Breast epithelium (tissue), 4 donors: ENCODE results near the gene CES5A. TPM values are rescaled to one million over a fixed set of nuclear protein-coding genes. Genes with fewer than 3 reads are reported as not detected.

Experiments used
- DNase-seq, 2 donors: peaks; one replicate each; pipeline ENCODE4 v3.0.0-alpha.2; 2019; ENCODE audit warnings: low spot score in 2 of 2
- H3K27ac ChIP-seq, 2 donors: fragments of 200-600 bp; sonication (generic) in 1 of 2; one replicate each; pipeline ENCODE4 v1.5.1; 2016 to 2019; ENCODE audit warnings: mild to moderate bottlenecking in 1 of 2
- H3K27me3 ChIP-seq, 2 donors: fragments of 200-600 bp; sonication (generic) in 1 of 2; one replicate each; pipeline versions ENCODE4 v1.5.1 to v1.6.0; 2017 to 2019; ENCODE audit warnings: control low read depth in 1 of 2, mild to moderate bottlenecking in 1 of 2
- H3K36me3 ChIP-seq: fragments of 200-600 bp; one replicate; pipeline ENCODE4 v1.5.1; 2019
- H3K4me1 ChIP-seq, 2 donors: fragments of 200-600 bp; sonication (generic); one replicate each; pipeline ENCODE4 v1.5.1; 2016 to 2019; ENCODE audit warnings: control low read depth in 1 of 2
- H3K4me3 ChIP-seq, 3 donors: fragments of 200-600 bp; sonication (generic); 1 replicate in 2 of 3; 2 replicates in 1 of 3; pipeline ENCODE4 v1.5.1; 2016 to 2019; ENCODE audit warnings: mild to moderate bottlenecking in 3 of 3, moderate library complexity in 2 of 3
- H3K9me3 ChIP-seq, 2 donors: fragments of 200-600 bp; sonication (generic) in 1 of 2; one replicate each; pipeline ENCODE4 v1.5.1; 2016 to 2019; ENCODE audit warnings: control low read depth in 1 of 2
- CTCF ChIP-seq, 3 donors: fragments of 450-650 bp; IDR thresholded peaks; one replicate each; pipeline ENCODE4 v1.5.1; 2016 to 2017; ENCODE audit warnings: antibody characterized with exemption in 3 of 3, mild to moderate bottlenecking in 3 of 3, moderate library complexity in 3 of 3
- POLR2A ChIP-seq: fragments of 450-650 bp; IDR thresholded peaks from one replicate; pipeline ENCODE4 v1.6.1; 2016; ENCODE audit warnings: antibody characterized with exemption, mild to moderate bottlenecking, moderate library complexity
- POLR2AphosphoS5 ChIP-seq, 3 donors: sonication (generic); formaldehyde crosslinking; IDR thresholded peaks; one replicate each; pipeline ENCODE4 v1.6.1; 2017; ENCODE audit warnings: antibody characterized with exemption in 3 of 3
- intact Hi-C: fragments of 100-400 bp; cut with DNase I; formaldehyde crosslinking; loops from one replicate; pipeline ENCODE4 v1.15.1; 2023; ENCODE audit warnings: low total_unique reads
- total RNA-seq, 3 donors: library from RNA; depleted of rRNA; stranded (reverse); fragments of >200 nt; gene quantifications; one replicate each; pipeline ENCODE4 v1.1.0, GENCODE V29; 2016

Gene CES5A
- total RNA-seq, 3 donors from 2014 or later = not detected

DNA sequence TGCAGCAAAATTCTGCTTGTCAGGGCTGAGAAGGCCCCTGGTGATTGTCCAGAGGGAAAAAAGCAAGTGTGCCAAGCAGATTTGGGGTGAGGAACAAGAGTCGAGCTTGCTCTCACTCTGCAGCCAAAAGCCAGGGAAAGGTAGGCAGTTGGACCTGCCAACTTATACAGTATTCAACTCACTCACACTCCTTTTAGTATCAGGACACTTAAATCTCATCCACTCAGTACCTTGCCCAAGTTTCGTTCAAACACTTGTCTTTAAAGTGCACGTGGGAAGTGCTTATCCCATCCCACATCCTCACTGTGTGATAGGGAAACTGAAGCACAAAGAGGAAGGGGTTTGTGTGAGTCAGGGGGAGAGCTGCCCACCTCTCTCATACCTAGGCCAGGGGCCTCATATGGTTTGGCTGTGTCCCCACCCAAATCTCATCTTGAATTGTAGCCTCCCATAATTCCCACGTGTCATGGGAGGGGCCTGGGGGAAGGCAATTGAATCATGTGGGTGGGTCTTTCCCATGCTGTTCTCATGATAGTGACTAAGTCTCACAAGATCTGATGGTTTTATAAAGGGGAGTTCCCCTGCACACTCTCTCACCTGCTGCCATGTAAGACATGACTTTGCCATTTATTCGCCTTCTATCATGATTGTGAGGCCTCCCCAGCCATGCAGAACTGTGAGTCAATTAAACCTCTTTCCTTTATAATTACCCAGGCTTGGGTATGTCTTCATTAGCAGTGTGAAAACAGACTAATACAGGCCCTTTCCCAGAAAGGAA, 25.6 kb upstream of the CES5A start:
- Histone ChIP-seq H3K4me1 (no peaks in the 10 kb centered on the region), H3K4me3 (no peak overlapping the region), H3K36me3 (no peaks in the 10 kb centered on the region), H3K27me3 (no peaks in the 10 kb centered on the region), H3K9me3 (peaks cover 0 to 6% of the 10 kb centered on the region in 2 donors), H3K27ac (no peak overlapping the region)
- intact Hi-C loops = no loop called here
- DNase-seq = no peak
- TF ChIP-seq CTCF (IDR thresholded peaks at IDR 0.05) (no peak), POLR2AphosphoS5 (IDR thresholded peaks at IDR 0.05) (no peak), POLR2A (no peak)

DNA sequence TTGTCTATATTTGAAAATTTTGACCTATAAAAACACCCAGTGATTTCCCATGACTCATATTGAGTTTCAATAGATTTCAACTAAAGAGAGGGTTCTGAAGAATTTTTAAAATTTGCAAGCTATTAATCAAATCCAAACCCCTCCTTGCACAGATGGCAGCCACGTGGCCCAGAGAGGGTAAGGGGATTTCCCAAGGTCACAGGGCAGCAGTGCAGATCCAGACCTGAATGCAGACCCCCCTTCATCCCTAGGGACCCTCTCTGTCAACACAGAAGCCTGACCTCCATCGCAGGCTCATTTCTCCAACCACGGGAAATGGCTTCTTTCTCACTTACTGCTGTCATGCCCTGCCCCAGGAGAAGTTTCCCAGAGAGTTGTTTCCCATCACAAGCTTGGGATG, 24.7 kb upstream of the CES5A start:
- H3K36me3 ChIP-seq = no peaks in the 10 kb centered on the region
- no peak for DNase-seq
- H3K27ac ChIP-seq = no peak overlapping the region
- peaks cover 2 to 15% of the 10 kb centered on the region in 2 donors for H3K9me3 ChIP-seq
- no peaks in the 10 kb centered on the region for H3K4me1 ChIP-seq
- no peak overlapping the region for H3K4me3 ChIP-seq
- H3K27me3 ChIP-seq = no peaks in the 10 kb centered on the region
- TF ChIP-seq POLR2A (no peak), CTCF (IDR thresholded peaks at IDR 0.05) (no peak), POLR2AphosphoS5 (IDR thresholded peaks at IDR 0.05) (no peak)
- intact Hi-C loops = no loop called here

GRCh38 chr16:55898592-55898991, 23.4 kb upstream of the CES5A start:
- Histone ChIP-seq H3K4me3 (no peak overlapping the region), H3K4me1 (no peaks in the 10 kb centered on the region), H3K27me3 (no peaks in the 10 kb centered on the region), H3K9me3 (peaks cover 3 to 20% of the 10 kb centered on the region in 2 donors), H3K36me3 (no peaks in the 10 kb centered on the region), H3K27ac (no peak overlapping the region)
- no peak for DNase-seq
- TF ChIP-seq POLR2A (no peak), CTCF (IDR thresholded peaks at IDR 0.05) (no peak), POLR2AphosphoS5 (IDR thresholded peaks at IDR 0.05) (no peak)
- intact Hi-C loops = no loop called here

GRCh38 chr16:55892821-55893220, 17.6 kb upstream of the CES5A start:
- H3K27ac ChIP-seq = no peak overlapping the region
- no peak overlapping the region for H3K4me3 ChIP-seq
- H3K27me3 ChIP-seq = no peaks in the 10 kb centered on the region
- H3K36me3 ChIP-seq = no peaks in the 10 kb centered on the region
- TF ChIP-seq POLR2A = no peak
- intact Hi-C loops = no loop called here
- H3K4me1 ChIP-seq = no peaks in the 10 kb centered on the region
- no peak for DNase-seq
- H3K9me3 ChIP-seq = peaks cover 9 to 48% of the 10 kb centered on the region in 2 donors

GRCh38 chr16:55889518-55889917, 14.3 kb upstream of the CES5A start:
- no peak for TF ChIP-seq CTCF (IDR thresholded peaks at IDR 0.05)
- TF ChIP-seq POLR2AphosphoS5 (IDR thresholded peaks at IDR 0.05) = no peak
- no peak for TF ChIP-seq POLR2A
- Histone ChIP-seq H3K4me3 (no peak overlapping the region), H3K27ac (no peak overlapping the region), H3K27me3 (no peaks in the 10 kb centered on the region), H3K36me3 (no peaks in the 10 kb centered on the region), H3K9me3 (peaks cover 5 to 30% of the 10 kb centered on the region in 2 donors), H3K4me1 (no peaks in the 10 kb centered on the region)
- no peak for DNase-seq
- intact Hi-C loops = no loop called here
